KOPT-K1 (cell line): Measurements from ENCODE around the gene WRAP73.

Source experiments
- H3K27ac ChIP-seq: fragments of 200-600 bp; sonication (generic); 2 replicates; pipeline ENCODE4 v1.5.1; 2016; ENCODE audit warnings: antibody characterized with exemption, mild to moderate bottlenecking, low read depth, low read length; ENCODE audit not compliant: poor library complexity, severe bottlenecking
- H3K36me3 ChIP-seq: fragments of 200-600 bp; sonication (generic); 2 replicates; pipeline ENCODE4 v1.5.1; 2017; ENCODE audit warnings: antibody characterized with exemption, mild to moderate bottlenecking, low read length, moderate library complexity; ENCODE audit not compliant: insufficient read depth
- H3K9me3 ChIP-seq: fragments of 200-600 bp; sonication (generic); 2 replicates; pipeline ENCODE4 v1.5.1; 2017; ENCODE audit warnings: antibody characterized with exemption, low read length, mild to moderate bottlenecking; ENCODE audit not compliant: insufficient read depth, poor library complexity, severe bottlenecking

Gene WRAP73

GRCh38 chr1:3649342-3650247, at the start of gene WRAP73:
WRAP73 (minus strand) TSS chr1:3650103; CDS start chr1:3649999, 104 bp downstream.
- H3K27ac ChIP-seq: peak within 1 kb of the TSS; percentile 52
- no peaks in the 10 kb centered on the region for H3K9me3 ChIP-seq
- peaks cover 23% of the 10 kb centered on the region for H3K36me3 ChIP-seq

GRCh38 chr1:3699596-3699995, 49.7 kb upstream of the WRAP73 start:
- no peaks in the 10 kb centered on the region for H3K36me3 ChIP-seq
- H3K27ac ChIP-seq: no peak overlapping the region
- no peaks in the 10 kb centered on the region for H3K9me3 ChIP-seq

GRCh38 chr1:3698660-3699408, 48.9 kb upstream of the WRAP73 start:
- H3K9me3 ChIP-seq: no peaks in the 10 kb centered on the region
- H3K36me3 ChIP-seq: no peaks in the 10 kb centered on the region
- H3K27ac ChIP-seq: no peak overlapping the region

GRCh38 chr1:3697810-3698209, 47.9 kb upstream of the WRAP73 start:
- Histone ChIP-seq H3K27ac (no peak overlapping the region), H3K36me3 (no peaks in the 10 kb centered on the region), H3K9me3 (no peaks in the 10 kb centered on the region)

GRCh38 chr1:3697104-3697503, 47.2 kb upstream of the WRAP73 start:
- Histone ChIP-seq H3K27ac (no peak overlapping the region), H3K36me3 (no peaks in the 10 kb centered on the region), H3K9me3 (no peaks in the 10 kb centered on the region)

- no peak overlapping the region for H3K27ac ChIP-seq
- no peaks in the 10 kb centered on the region for H3K9me3 ChIP-seq
- H3K36me3 ChIP-seq: no peaks in the 10 kb centered on the region
These were observed 46.8 kb upstream of the WRAP73 start for GRCh38 chr1:3696689-3697088.

- H3K36me3 ChIP-seq: no peaks in the 10 kb centered on the region
- no peak overlapping the region for H3K27ac ChIP-seq
- H3K9me3 ChIP-seq: no peaks in the 10 kb centered on the region
These were observed 45.7 kb upstream of the WRAP73 start for GRCh38 chr1:3695326-3696217.

- Histone ChIP-seq H3K27ac (no peak overlapping the region), H3K9me3 (no peaks in the 10 kb centered on the region), H3K36me3 (no peaks in the 10 kb centered on the region)
These were observed 43.4 kb upstream of the WRAP73 start for GRCh38 chr1:3693321-3693720.

GRCh38 chr1:3692598-3692997, 42.7 kb upstream of the WRAP73 start:
- H3K9me3 ChIP-seq: no peaks in the 10 kb centered on the region
- H3K27ac ChIP-seq: no peak overlapping the region
- no peaks in the 10 kb centered on the region for H3K36me3 ChIP-seq

GRCh38 chr1:3691421-3692204, 41.7 kb upstream of the WRAP73 start:
- Histone ChIP-seq H3K9me3 (no peaks in the 10 kb centered on the region), H3K27ac (no peak overlapping the region), H3K36me3 (no peaks in the 10 kb centered on the region)

GRCh38 chr1:3690282-3691065, 40.6 kb upstream of the WRAP73 start:
- Histone ChIP-seq H3K27ac (no peak overlapping the region), H3K9me3 (no peaks in the 10 kb centered on the region), H3K36me3 (no peaks in the 10 kb centered on the region)

- Histone ChIP-seq H3K9me3 (no peaks in the 10 kb centered on the region), H3K36me3 (no peaks in the 10 kb centered on the region), H3K27ac (no peak overlapping the region)
These were observed 39.3 kb upstream of the WRAP73 start for GRCh38 chr1:3689138-3689750.

GRCh38 chr1:3688356-3689137, 38.6 kb upstream of the WRAP73 start:
- no peaks in the 10 kb centered on the region for H3K36me3 ChIP-seq
- H3K27ac ChIP-seq: no peak overlapping the region

More at GRCh38 chr1:3688356-3689137, 38.6 kb upstream of the WRAP73 start:
- H3K9me3 ChIP-seq: no peaks in the 10 kb centered on the region
